ENCODE results near the gene ZMYM4. TPM values are rescaled to one million over a fixed set of nuclear protein-coding genes. Genes with fewer than 3 reads are reported as not detected.

The ZMYM4 gene
- total RNA-seq, 1 experiment from 2014 or later = 66.0 TPM

- DNase-seq = no peak
- Histone ChIP-seq H3K18ac (ENCODE audit: insufficient read length, low read depth, low read length) (no peak overlapping the region), H3K27me3 (ENCODE audit: insufficient read depth, low read length) (no peaks in the 10 kb centered on the region), H2BK15ac (ENCODE audit: low read depth, low read length) (no peak overlapping the region), H4K5ac (ENCODE audit: insufficient read length, low read depth, low read length) (no peak overlapping the region), H2BK12ac (ENCODE audit: insufficient read length, low read depth, low read length) (no peak overlapping the region), H2BK5ac (ENCODE audit: insufficient read length, low read length) (no peak overlapping the region), H3K4ac (ENCODE audit: low read depth, low read length) (no peak overlapping the region), H2AK5ac (ENCODE audit: insufficient read length, low read length) (no peak overlapping the region), H3K9me3 (ENCODE audit: control insufficient read depth, low read depth, low read length) (no peaks in the 10 kb centered on the region), H4K8ac (replicated peaks; ENCODE audit: insufficient read length, low read depth, low read length) (no peak overlapping the region), H3K56ac (ENCODE audit: insufficient read length, low read depth, low read length) (no peak overlapping the region), H3K23ac (ENCODE audit: insufficient read length, low read depth, low read length) (no peak overlapping the region), H3K4me1 (ENCODE audit: insufficient read depth, low read length) (no peaks in the 10 kb centered on the region), H3K23me2 (ENCODE audit: insufficient read length, low read depth, low read length, poor library complexity, severe bottlenecking) (no peaks in the 10 kb centered on the region), H3K14ac (ENCODE audit: insufficient read depth, low read length) (no peak overlapping the region), H4K91ac (ENCODE audit: insufficient read length, low read depth, low read length) (no peak overlapping the region), H2BK120ac (ENCODE audit: low read depth, low read length, poor library complexity, severe bottlenecking) (no peak overlapping the region), H3K79me1 (ENCODE audit: insufficient read depth, low read depth, low read length, poor library complexity, severe bottlenecking) (no peaks in the 10 kb centered on the region), H2AFZ (ENCODE audit: low read length) (no peak overlapping the region), H2BK20ac (ENCODE audit: low read depth, low read length, poor library complexity, severe bottlenecking) (no peak overlapping the region), H3K9ac (ENCODE audit: extremely low read depth, insufficient read length, low read length) (no peak overlapping the region), H4K20me1 (ENCODE audit: control insufficient read depth, insufficient read depth, insufficient read length) (no peaks in the 10 kb centered on the region), H3K27ac (ENCODE audit: insufficient read length, low read depth, low read length) (no peak overlapping the region), H3K79me2 (ENCODE audit: insufficient read depth, low read length) (no peaks in the 10 kb centered on the region), H3K4me2 (ENCODE audit: insufficient read depth, insufficient read length, low read length) (no peak overlapping the region), H3T11ph (ENCODE audit: low read length) (no peak overlapping the region)
- TF ChIP-seq, protein P1, sequence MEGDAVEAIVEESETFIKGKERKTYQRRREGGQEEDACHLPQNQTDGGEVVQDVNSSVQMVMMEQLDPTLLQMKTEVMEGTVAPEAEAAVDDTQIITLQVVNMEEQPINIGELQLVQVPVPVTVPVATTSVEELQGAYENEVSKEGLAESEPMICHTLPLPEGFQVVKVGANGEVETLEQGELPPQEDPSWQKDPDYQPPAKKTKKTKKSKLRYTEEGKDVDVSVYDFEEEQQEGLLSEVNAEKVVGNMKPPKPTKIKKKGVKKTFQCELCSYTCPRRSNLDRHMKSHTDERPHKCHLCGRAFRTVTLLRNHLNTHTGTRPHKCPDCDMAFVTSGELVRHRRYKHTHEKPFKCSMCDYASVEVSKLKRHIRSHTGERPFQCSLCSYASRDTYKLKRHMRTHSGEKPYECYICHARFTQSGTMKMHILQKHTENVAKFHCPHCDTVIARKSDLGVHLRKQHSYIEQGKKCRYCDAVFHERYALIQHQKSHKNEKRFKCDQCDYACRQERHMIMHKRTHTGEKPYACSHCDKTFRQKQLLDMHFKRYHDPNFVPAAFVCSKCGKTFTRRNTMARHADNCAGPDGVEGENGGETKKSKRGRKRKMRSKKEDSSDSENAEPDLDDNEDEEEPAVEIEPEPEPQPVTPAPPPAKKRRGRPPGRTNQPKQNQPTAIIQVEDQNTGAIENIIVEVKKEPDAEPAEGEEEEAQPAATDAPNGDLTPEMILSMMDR (conservative IDR thresholded peaks at IDR 0.05) = no peak
- H3K4me1 Mint-ChIP-seq = no peaks in the 10 kb centered on the region; a peak in 1 of 4 replicates
- WGBS (ENCODE audit: extremely low coverage, insufficient read length, low lambda C conversion rate) = no CpG with 5 or more reads among the region's 1 CpG
- peaks cover 1% of the 10 kb centered on the region; the same call in 1 of the 2 replicates for H3K27me3 Mint-ChIP-seq (ENCODE audit: low read depth)
- H3K36me3 Mint-ChIP-seq (ENCODE audit: insufficient read depth in 1 of 3, low read depth in 3 of 3) = no peaks in the 10 kb centered on the region
- H3K9me3 Mint-ChIP-seq = no peaks in the 10 kb centered on the region
- no peak overlapping the region for H3K4me3 Mint-ChIP-seq
- H3K27ac Mint-ChIP-seq = no peak overlapping the region
These were observed 8.9 kb upstream of the ZMYM4 start for GRCh38 chr1:35259561-35259960.

Measured in H9 (cell line).